HCT116 (cell line): ENCODE results near the gene TJP2. TPM values are rescaled to one million over a fixed set of nuclear protein-coding genes. Genes with fewer than 3 reads are reported as not detected.
A peak's percentile ranks its signal among the peaks of the same experiment; 100 is the strongest.

Experiments
- ATAC-seq: fragments of 200-7000 bp; cut with Tn5 transposase; 2 replicates; pipeline ENCODE4 v1.9.1; 2020; ENCODE audit warnings: mild to moderate bottlenecking, moderate library complexity
- BruUV-seq: library from RNA; stranded (reverse); fragments of 400-500 nt; replicated peaks from 2 replicates; lab custom pipeline; 2021; lab: Mats Ljungman, UMichigan
- CTCF ChIA-PET: fragments of 300-600 bp; sonication (Branson Sonifier 250); formaldehyde crosslinking; loops from one replicate; lab custom pipeline; 2021; ENCODE audit warnings: antibody characterized with exemption; lab: Charles Lee
- POLR2A ChIA-PET: fragments of 300-600, 350-600 bp; sonication (Branson Sonifier 250); formaldehyde crosslinking; loops from one replicate; lab custom pipeline; 2021; ENCODE audit warnings: antibody characterized with exemption; lab: Charles Lee
- RAD21 ChIA-PET, 2 experiments: fragments of 300-600 bp; sonication (Branson Sonifier 250); formaldehyde crosslinking; loops; one replicate each; lab custom pipeline; 2023; ENCODE audit warnings: low total read pairs in 2 of 2; ENCODE audit not compliant: uncharacterized antibody in 2 of 2, unreplicated experiment in 2 of 2, low non-redundant PET in 1 of 2; lab: Charles Lee
- DNase-seq: peaks from one replicate; pipeline ENCODE4 v3.0.0-alpha.2; 2010; ENCODE audit warnings: low read depth, low spot score
- H2AFZ ChIP-seq: fragments of 200-600 bp; shearing (Covaris generic), sonication (generic); 2 replicates; pipeline ENCODE4 v1.6.1; 2017; ENCODE audit warnings: low read depth, mixed run types, mixed read lengths, antibody characterized with exemption, low read length; ENCODE audit not compliant: poor library complexity, severe bottlenecking
- H3K27ac ChIP-seq: 2 replicates; pipeline ENCODE4 v1.5.1; 2012; ENCODE audit warnings: low read depth, low read length
- H3K27me3 ChIP-seq: fragments of 200-600 bp; sonication (generic); 2 replicates; pipeline ENCODE4 v1.6.1; 2016; ENCODE audit warnings: mixed run types, low read length, mixed read lengths; ENCODE audit not compliant: insufficient read depth
- H3K36me3 ChIP-seq, 2 experiments: fragments of 200-500 bp in 1 of 2; fragments of 200-600 bp in 1 of 2; sonication (Bioruptor generic) in 1 of 2; sonication (generic) in 1 of 2; 2 replicates each; pipeline versions ENCODE4 v1.5.1 to v1.6.1; 2014 to 2016; ENCODE audit warnings: low read length in 2 of 2, inconsistent platforms in 1 of 2, mixed read lengths in 1 of 2, mixed run types in 1 of 2; ENCODE audit not compliant: insufficient read depth in 2 of 2, control insufficient read depth in 1 of 2
- H3K4me1 ChIP-seq, 2 experiments: fragments of 200-600 bp in 1 of 2; sonication (generic) in 1 of 2; 2 replicates each; pipeline versions ENCODE4 v1.5.1 to v1.6.1; 2012 to 2017; ENCODE audit warnings: low read length in 2 of 2, inconsistent platforms in 1 of 2, mild to moderate bottlenecking in 1 of 2, mixed read lengths in 1 of 2, mixed run types in 1 of 2, moderate library complexity in 1 of 2; ENCODE audit not compliant: insufficient read depth in 2 of 2, control insufficient read depth in 1 of 2
- H3K4me2 ChIP-seq: fragments of 200-600 bp; sonication (generic); 2 replicates; pipeline ENCODE4 v1.6.1; 2017; ENCODE audit warnings: mixed run types, low read length, mixed read lengths
- H3K4me3 ChIP-seq, 2 experiments: fragments of 200-600 bp in 1 of 2; sonication (generic) in 1 of 2; replicated peaks in 1 of 2; 2 replicates each; pipeline ENCODE4 v1.5.1; 2011 to 2016; ENCODE audit warnings: low read length in 2 of 2, control low read depth in 1 of 2, low read depth in 1 of 2, mild to moderate bottlenecking in 1 of 2, mixed read lengths in 1 of 2, mixed run types in 1 of 2
- H3K79me2 ChIP-seq: fragments of 200-600 bp; sonication (generic); 2 replicates; pipeline ENCODE4 v1.6.1; 2017; ENCODE audit warnings: mild to moderate bottlenecking, mixed run types, low read length, moderate library complexity, mixed read lengths; ENCODE audit not compliant: insufficient read depth
- H3K9ac ChIP-seq: fragments of 200-600 bp; sonication (generic); 2 replicates; pipeline ENCODE4 v1.6.1; 2016; ENCODE audit warnings: low read length, mixed read lengths
- H3K9me2 ChIP-seq: fragments of 200-600 bp; sonication (generic), shearing (Covaris generic); 2 replicates; pipeline ENCODE4 v1.6.1; 2017; ENCODE audit warnings: mixed run types, mild to moderate bottlenecking, moderate library complexity; ENCODE audit not compliant: insufficient read depth
- H3K9me3 ChIP-seq, 2 experiments: fragments of 200-500 bp in 1 of 2; fragments of 200-600 bp in 1 of 2; sonication (Bioruptor generic) in 1 of 2; sonication (generic) in 1 of 2; 2 replicates each; pipeline ENCODE4 v1.6.1; 2014 to 2017; ENCODE audit warnings: low read length in 2 of 2, mixed read lengths in 2 of 2, inconsistent platforms in 1 of 2, low read depth in 1 of 2, mild to moderate bottlenecking in 1 of 2, mixed run types in 1 of 2, moderate library complexity in 1 of 2; ENCODE audit not compliant: control insufficient read depth in 1 of 2, insufficient read depth in 1 of 2
- H4K20me1 ChIP-seq: fragments of 200-600 bp; sonication (generic), shearing (Covaris generic); 2 replicates; pipeline ENCODE4 v1.6.1; 2017; ENCODE audit warnings: mixed run types, mild to moderate bottlenecking, moderate library complexity; ENCODE audit not compliant: insufficient read depth
- CEBPB ChIP-seq: IDR thresholded peaks from 2 replicates; pipeline ENCODE4 v1.6.1; 2012; ENCODE audit warnings: low read depth
- CTCF ChIP-seq, 3 experiments: fragments of 200-600 bp in 1 of 3; sonication (generic) in 1 of 3; IDR thresholded peaks in 2 of 3; conservative IDR thresholded peaks in 1 of 3; 2 replicates each; pipeline ENCODE4 v1.5.1; 2012 to 2017; ENCODE audit warnings: low read depth in 2 of 3, low read length in 2 of 3, antibody characterized with exemption in 1 of 3, borderline replicate concordance in 1 of 3, control low read depth in 1 of 3, mild to moderate bottlenecking in 1 of 3, mixed read lengths in 1 of 3, mixed run types in 1 of 3, moderate library complexity in 1 of 3; ENCODE audit not compliant: insufficient read depth in 1 of 3
- RAD21 ChIP-seq: IDR thresholded peaks from 2 replicates; pipeline ENCODE4 v1.6.1; 2012; ENCODE audit warnings: low read depth, mild to moderate bottlenecking
- SP1 ChIP-seq: IDR thresholded peaks from 2 replicates; pipeline ENCODE4 v1.6.1; 2012; ENCODE audit warnings: low read depth
- TCF7L2 ChIP-seq: IDR thresholded peaks from 2 replicates; pipeline ENCODE4 v1.7.0; 2011; ENCODE audit warnings: borderline replicate concordance, inconsistent platforms; ENCODE audit not compliant: insufficient read depth, insufficient read length; ENCODE audit errors: extremely low read depth
- YY1 ChIP-seq: IDR thresholded peaks from 2 replicates; pipeline ENCODE4 v1.6.1; 2011; ENCODE audit warnings: low read length, low read depth, moderate library complexity, mild to moderate bottlenecking; ENCODE audit not compliant: insufficient replicate concordance; ENCODE audit errors: extremely low read depth
- ZFX ChIP-seq: fragments of 450-650 bp; IDR thresholded peaks from 2 replicates; pipeline ENCODE4 v1.6.1; 2017
- intact Hi-C: fragments of 100-400 bp; cut with micrococcal nuclease; formaldehyde crosslinking; loops from 2 replicates; pipeline ENCODE4 v1.10.0; 2022
- total RNA-seq: library from RNA; stranded (reverse); gene quantifications from one replicate; pipeline ENCODE4 v1.2.1, GENCODE V29; 2021; ENCODE audit not compliant: unreplicated experiment

Gene TJP2
- total RNA-seq, 1 experiment from 2014 or later: 39.7 TPM

- TF ChIP-seq ZFX: no peak
- TF ChIP-seq CEBPB: no peak
- TF ChIP-seq YY1: no peak
- TF ChIP-seq RAD21: no peak
- TF ChIP-seq SP1: no peak
- TF ChIP-seq, all 23 proteins: peak for 0
Observed at GRCh38 chr9:69206047-69206446, 32.0 kb downstream of the TJP2 start (continued).

GRCh38 chr9:69207503-69207902, 33.4 kb downstream of the TJP2 start:
- ATAC-seq (peak; percentile 89), DNase-seq (no peak)
- Histone ChIP-seq H2AFZ (no peak overlapping the region), H4K20me1 (no peaks in the 10 kb centered on the region), H3K79me2 (peaks cover 3% of the 10 kb centered on the region; the same call in 1 of the 2 replicates), H3K4me3 (no peak overlapping the region), H3K27ac (no peak overlapping the region), H3K4me2 (no peak overlapping the region), H3K9me3 (no peaks in the 10 kb centered on the region), H3K36me3 (no peaks in the 10 kb centered on the region), H3K27me3 (no peaks in the 10 kb centered on the region), H3K9me2 (no peaks in the 10 kb centered on the region), H3K4me1 (no peaks in the 10 kb centered on the region), H3K9ac (no peak overlapping the region)
- ChIA-PET CTCF (interaction anchor here (0.6 to 1.3 kb wide), 5 partner anchors 12 to 16 kb away, joined by 3 to 7 read pairs (median 3); no protein-coding TSS in a partner anchor), RAD21 (no interaction called here), POLR2A (interaction anchor here (0.7 kb wide), 1 partner anchor 10 kb away, joined by 3 read pairs; no protein-coding TSS in a partner anchor)
- no TSS peak for BruUV-seq
- TF ChIP-seq TCF7L2 (no peak), CTCF (IDR thresholded peaks at IDR 0.05 in 2 of 3, conservative IDR thresholded peaks at IDR 0.05 in 1 of 3; ENCODE audit: borderline replicate concordance in 1 of 3, insufficient read depth in 1 of 3, low read depth in 2 of 3, low read length in 2 of 3) (peak in 2 of 3 experiments; percentile 22 to 28; a peak in 3 of 6 replicates)
- intact Hi-C loops: no loop called here
